Ecto neural progenitor cell (in vitro differentiated cells): ENCODE measurements around the gene ABLIM1.

Source experiments
- DNase-seq: peaks from one replicate; pipeline ENCODE4 v3.0.0-alpha.2; 2018; ENCODE audit warnings: low spot score

ABLIM1 gene

DNA sequence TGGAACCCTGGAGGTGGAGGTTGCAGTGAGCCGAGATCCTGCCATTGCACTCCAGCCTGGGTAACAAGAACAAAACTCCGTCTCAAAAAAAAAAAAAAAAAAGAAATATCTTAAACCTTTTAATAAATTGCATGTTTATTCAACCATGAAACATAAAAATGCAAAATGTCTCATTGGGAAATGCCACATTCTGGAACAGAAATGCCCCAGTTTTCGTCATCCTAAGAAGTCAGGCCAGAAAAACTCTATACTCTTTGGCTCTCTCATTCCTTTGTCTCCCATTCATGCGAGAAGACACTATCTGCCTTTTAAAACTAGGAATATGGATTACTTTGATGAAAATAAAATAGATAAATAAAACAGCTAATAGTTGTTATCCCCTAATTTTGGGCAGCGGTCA, 21.5 kb upstream of the ABLIM1 start:
- DNase-seq = no peak

DNA sequence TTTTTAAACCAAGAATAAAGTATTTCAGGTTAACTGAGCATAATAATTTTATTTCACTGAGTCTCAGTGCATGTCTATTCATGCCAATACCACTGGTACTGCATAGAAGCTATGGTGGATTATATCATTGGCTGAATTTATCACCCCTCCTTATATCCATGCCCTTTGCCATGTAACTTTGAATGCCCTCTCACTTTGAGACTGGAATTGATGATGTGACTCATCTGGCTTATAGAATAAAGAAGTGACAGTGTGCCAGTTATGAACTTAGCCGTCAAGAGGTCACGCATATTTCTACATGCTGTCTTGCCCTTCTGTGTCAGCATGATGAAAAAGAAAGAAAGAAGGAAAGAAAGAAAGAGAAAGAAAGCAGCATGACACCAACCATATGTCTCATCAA, 20.7 kb upstream of the ABLIM1 start:
- no peak for DNase-seq

DNA sequence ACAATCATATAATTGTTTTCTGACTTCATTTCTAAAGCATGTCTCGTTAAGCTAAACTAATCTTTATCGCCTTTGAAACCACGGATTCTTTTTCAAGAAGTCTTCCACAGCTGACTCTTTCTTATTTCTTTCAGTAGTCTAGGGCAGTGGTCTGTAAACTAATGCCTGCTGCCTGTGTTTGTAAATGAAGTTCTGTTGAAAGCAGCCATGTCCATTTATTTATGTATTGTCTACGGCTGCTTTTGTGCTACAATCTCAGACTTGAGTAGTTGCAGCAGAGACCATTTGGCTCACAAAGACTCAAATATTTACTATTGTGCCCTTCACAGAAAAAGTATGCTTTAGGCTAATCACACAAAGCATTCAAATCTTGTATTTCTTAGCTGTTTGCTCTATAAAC, 20.3 kb upstream of the ABLIM1 start:
- no peak for DNase-seq

- no peak for DNase-seq
These were observed 16.3 kb upstream of the ABLIM1 start for GRCh38 chr10:114674346-114674745.

GRCh38 chr10:114669648-114670047, 11.6 kb upstream of the ABLIM1 start:
- DNase-seq = no peak

- DNase-seq = no peak
These were observed 10.5 kb upstream of the ABLIM1 start for GRCh38 chr10:114668375-114669080.

DNA sequence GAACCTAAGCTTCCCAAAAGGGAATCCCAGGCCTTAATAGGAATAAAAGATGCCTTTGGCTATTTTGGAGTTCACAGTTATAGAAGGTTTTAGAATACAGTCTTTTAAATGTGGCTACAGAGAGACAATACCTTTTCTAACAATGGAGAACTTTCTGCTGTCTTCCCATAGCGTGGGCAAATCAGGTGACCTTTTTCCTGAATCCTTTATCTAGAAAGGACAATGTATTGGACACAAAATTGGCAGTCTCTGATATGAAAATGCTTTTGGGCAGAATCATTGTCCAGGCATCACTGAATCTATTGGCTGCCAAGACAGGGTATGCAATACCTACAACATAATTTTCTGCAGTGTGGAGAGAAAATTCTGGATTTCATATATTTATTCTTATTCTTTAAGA, 7.8 kb upstream of the ABLIM1 start:
- no peak for DNase-seq

DNA sequence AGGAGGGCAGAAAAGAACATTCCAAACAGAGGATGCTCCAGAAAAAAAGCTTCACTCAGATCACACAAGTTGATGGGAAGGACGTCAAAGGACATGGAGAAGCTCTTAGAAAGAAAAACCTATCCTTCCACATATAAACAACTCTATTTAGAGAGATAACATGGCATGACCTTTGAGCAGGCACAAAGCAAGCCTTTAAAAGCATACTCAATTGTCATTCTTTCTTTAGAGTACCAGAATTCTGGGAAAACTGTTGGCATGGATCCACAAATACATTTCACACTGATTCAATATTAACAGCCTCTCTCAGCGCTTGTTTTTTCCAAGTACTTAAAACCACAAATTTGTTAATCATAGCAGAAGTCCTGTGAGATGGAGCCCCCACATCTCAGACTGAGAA, 7.3 kb upstream of the ABLIM1 start:
- no peak for DNase-seq

DNA sequence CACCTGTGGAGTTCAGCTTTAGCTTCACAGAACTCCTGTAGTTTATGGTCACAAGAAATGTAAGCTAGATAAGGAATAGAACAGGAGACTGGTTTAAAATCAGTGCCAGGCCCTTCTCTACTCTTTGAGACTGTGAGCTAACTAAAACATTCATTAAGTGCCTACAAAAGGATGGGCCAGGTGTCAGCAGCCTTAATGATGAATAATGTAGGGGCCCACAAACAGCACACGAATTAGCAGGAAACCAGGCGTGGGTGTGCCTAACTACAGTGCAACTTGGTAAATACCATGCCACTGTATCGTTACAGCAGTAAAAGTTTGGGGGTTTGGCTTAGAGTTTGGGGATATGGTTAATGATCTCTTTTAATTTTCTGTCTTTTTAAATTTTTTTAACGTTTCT, 6.1 kb upstream of the ABLIM1 start:
- DNase-seq = no peak

DNA sequence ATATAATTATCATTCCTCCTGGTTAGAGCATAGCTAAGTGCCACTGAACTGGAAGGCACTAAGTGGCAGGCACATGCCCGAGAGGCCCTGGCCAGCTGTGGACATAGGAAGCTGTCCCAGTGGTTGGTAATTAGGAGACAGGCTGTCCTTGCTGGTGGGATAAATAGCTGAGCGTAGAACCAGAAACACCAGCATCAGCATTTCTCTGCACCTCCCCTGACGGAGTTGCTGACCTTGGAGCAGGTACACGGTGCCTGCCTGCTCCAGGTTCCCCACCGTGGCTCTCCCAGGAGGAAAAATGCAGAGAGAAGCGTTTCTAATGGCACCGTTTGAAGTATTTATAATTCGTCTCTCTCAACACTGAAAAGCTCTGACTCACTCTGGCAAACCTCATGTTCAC, 5.6 kb upstream of the ABLIM1 start:
- DNase-seq = no peak

- no peak for DNase-seq
These were observed 4.7 kb upstream of the ABLIM1 start for GRCh38 chr10:114662646-114663217.

- no peak for DNase-seq
These were observed 3.3 kb upstream of the ABLIM1 start for GRCh38 chr10:114661212-114661880.

DNA sequence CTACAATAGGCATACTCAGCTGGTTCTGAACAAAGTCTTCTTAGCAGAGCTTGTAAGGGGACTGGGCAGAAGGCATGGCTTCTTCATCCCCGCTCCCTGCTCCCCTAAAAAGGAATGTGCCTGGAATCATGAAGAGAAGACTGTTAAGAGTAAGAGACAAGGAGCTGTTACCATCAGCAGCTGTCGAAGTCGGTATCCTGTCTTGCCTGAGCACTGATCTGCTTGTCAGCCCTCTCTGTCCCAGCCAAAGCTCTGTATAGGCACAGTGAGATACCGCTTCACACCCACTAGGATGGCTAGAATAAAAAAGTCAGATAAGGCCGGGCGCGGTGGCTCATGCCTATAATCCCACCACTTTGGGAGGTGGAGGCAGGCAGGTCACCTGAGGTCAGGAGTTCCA, 2.4 kb downstream of the ABLIM1 start:
- DNase-seq = no peak

DNA sequence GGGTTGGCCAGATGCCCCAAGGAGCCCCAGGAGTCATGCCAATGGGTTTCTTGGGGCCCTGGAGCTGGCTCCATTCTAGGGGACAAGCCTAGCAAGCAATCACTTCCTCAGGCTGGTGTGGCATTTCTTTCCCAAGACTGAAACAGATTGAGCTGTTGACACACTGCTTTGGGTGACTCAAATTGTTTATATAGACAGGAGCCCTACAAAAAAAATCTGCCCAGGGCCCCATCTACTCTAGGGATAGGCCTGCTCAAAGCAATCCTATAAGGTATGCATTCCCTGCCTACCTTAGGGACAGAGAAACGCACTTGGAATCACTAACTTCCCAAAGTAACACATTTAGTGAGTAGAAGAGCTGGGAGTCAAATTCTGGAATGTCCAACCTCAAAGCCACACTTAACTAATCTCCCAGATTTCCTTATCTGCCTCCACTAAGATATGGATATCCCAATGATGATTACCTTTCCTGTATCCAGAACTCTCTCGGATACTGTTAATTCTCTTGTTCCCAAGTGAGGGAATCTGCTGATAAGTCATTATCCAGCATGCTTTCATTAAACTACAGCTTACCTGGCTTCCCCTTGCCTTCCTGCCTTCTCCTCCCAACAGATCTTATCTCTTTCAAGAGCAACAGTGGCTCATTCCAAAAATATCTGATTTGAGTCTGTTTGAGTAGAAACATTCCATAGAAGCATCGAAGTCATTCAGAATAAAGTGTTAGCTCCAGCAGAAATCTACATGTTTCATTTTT, 3.1 kb downstream of the ABLIM1 start:
- no peak for DNase-seq

- DNase-seq = no peak
These were observed 4.1 kb downstream of the ABLIM1 start for GRCh38 chr10:114653926-114654325.

DNA sequence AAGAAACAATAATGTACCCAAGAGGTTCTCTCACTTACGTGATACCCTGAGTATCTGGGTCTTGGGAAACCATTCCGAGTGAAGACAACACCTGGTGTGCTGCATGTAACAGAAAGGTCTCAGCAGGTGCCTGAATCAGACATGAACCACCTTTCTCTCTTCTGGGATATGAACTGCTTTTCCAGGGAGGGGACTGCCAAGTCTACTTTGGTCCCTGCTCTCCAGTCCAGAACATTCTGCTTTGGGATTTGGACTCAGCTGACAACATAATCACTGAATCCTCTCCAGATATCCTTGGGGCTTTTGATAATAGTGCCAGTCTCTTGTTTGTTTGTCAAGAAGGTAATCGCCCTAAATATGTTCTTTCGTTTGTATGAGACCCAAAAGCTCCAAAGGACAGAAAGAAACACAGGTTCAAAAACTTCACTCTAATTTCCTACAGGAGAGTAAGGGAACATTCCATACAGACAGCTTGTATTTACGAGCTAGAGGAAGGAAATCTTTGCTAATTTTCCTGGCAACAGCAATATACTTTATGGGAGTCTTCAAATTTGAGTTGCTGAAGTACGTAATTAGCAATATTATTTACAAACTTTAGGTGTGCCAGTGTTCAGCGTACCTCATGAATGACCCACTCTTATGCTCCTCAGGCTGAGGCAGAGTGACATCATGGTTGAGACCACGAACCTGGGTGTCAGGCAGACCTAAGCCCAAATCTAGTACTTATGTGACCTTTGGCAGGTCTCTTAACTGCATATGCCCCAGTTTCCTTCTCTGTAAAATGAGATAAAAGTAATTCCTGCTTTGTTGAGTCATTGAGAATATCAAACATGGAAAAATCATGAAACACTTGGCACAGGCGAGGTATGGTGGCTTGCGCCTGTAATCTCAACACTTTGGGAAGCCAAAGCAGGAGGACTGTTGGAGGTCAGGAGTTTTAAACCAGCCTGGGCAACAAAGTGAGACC, 5.4 kb downstream of the ABLIM1 start:
- no peak for DNase-seq

DNA sequence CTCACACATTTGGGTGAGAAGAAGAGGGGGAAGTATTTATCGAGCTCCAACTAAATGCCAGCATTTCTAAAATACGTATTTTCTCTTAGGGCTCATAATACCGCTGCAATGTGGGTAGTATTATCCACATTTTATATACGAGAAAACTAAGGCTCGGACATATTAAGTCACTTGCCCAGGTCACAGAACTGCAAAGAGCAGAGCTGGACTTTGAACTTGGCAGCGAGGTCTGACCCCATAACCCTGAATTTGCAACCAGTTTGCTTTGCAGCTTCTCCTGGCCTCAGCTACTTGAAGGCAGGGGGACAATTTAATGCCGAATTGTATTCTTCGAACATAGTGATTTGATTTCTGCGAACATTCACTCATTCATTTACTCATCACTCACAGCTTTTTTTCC, 7.2 kb downstream of the ABLIM1 start:
- DNase-seq = no peak

DNA sequence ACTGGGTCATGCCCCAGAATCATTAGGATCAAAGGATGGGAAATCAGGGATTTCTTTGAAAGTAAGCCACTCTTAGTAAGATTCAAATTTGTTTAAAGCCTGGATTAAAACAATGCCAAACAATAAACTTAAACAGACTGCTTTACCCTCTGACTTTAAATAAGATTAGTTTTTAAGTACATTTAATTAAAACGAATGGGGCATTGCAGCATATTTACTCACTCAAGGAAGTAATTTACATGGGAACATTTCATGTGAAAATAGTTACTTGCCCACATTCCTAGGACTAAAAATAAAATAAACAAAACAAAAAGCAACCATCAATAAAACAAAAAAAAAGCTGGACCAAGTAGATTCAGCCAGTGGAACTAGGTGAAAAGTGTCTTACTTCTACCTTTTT, 7.8 kb downstream of the ABLIM1 start:
- DNase-seq = no peak

GRCh38 chr10:114649217-114649903, 8.7 kb downstream of the ABLIM1 start:
- DNase-seq = no peak

GRCh38 chr10:114648368-114648767, 9.7 kb downstream of the ABLIM1 start:
- DNase-seq = no peak

DNA sequence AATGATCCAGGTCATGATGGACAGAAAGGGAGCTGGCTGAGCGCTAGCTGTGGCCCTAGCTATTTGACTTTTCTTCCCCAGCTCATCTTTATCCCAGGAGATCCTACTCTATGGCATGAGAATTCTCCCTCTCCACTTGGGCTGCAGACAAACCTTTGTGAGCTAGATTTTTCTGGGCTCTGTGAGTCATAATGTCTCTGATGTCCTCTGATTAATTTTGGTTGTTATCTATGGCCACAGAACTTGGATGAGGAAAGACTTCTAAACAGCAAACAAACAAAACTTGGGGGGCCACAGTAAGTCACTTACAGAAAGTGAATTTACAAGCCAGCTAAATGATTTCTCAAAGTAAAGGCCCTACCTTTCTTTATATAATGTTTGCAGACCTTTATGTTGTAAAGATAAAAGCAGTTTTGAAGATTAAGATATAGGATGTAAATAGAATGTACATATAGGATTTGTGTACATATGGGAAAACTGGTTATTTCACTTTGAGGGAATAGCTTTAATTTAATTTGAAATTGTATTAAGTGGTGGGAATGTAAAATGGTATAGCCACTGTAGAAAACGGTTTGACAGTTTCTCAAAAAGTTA, 10.4 kb downstream of the ABLIM1 start:
- no peak for DNase-seq
